ENCODE results near the gene DNAJB9.

Gene DNAJB9

DNA sequence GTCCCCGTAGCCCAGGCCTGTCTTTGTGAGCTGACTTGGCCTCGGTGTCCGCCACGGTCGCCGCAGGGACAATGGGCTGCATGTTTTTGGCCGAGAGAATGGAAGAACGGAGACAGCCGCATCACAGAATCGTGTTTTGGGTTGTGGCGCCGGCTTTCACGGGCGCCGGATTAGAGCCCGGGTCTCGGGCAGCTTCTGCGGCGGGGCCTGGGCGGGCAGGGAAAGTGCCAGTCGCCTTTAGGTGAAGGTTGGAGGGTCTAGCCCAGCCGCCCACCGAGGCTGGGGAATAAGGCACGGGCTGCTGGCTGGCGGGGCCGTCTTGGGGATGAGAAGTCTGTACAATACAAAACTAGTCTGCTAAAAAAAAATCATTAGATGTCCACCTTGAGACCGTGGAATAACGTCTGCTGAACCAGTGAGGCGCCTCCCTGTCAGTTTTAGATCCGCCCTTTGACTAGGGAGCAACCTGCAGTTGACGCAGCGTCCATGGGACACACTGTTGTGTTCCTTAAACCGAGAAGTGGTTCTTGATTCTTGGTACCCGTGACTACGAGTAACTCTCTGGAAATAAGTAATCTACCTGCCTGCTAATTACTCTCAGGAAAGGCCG, 577 bp downstream of the DNAJB9 start:
- peak; percentile 34 for DNase-seq

GRCh38 chr7:108572480-108572879, 2.8 kb downstream of the DNAJB9 start:
- no peak for DNase-seq

GRCh38 chr7:108575156-108575555, 5.5 kb downstream of the DNAJB9 start:
- no peak for DNase-seq

DNA sequence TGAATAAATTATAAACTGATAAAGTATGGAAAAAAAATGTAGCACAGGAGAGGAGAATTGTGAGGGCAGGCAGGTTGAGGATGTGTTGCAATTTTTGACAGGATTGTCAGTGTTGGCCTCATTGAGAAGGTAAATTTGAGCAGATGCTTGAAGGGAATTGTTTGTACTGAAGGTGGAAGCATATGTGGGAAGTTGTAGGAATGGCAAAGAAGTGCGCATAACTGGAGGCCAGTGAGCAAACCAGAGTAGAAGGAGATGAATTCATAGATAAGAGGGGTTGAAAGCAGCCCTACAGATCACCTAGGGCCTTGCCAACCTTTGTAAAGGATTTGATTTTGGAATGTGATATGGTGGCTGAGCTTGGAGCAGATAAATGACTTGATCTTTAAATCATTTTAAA, 6.4 kb downstream of the DNAJB9 start:
- no peak for DNase-seq

DNA sequence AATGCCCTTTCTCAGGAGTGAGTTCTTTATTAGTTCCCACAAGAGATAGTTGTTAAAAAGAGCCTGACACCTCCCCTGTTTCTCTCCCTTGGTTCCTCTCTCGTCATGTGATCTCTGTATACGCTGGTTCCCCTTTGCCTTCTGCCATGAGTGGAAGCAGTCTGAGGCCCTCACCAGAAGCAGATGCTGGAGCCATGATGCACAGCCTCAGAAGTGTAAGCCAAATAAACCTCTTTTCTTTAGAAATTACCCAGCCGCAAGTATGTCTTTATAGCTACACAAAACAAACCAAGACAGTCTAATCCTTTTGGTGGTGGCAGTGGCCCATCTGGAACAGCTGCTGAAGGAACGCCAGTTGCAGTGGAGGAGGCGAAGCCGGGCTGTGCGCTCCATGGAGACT, 9.3 kb downstream of the DNAJB9 start:
- no peak for DNase-seq

GRCh38 chr7:108580298-108580697, 10.6 kb downstream of the DNAJB9 start:
- DNase-seq: no peak

DNA sequence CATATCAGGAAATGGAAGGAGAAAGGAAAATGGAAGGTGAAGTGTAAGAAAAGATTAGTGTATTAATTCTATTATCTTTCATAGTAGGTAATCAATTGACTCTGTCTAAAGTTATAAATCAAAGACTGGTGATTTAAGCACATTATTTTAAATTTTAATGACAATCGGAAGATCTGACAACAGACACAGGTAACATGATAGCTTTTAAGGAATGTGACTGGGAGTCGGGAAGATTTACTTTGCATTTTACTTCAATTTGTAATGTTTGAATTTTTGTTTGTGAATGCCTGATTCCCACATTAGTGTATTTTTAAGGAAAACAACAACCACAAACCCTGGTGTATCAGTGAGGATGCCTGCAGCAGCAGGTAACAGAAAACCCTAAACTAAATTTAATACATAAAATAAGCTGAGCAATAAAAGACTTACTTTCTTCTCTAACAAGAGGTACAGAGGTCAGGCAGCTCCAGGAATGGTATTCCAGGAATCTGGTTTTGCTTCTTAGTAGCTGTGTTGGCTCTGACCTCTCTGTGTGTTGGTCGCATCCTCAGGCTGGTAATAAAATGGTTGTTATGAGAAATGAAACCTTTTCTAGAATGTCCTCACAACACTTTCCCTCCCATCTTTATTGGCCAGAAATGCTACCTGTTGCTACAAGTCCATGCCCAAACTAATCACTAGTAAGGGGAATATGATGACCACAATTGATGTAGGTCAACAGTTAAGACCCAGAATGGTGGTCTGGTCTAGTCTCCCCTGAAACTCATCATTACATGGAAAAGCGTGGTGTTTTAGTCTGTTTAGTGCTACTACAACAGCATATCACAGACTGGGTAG, 12.2 kb downstream of the DNAJB9 start:
- no peak for DNase-seq

- no peak for DNase-seq
These were observed 14.5 kb downstream of the DNAJB9 start for GRCh38 chr7:108584211-108584610.

DNA sequence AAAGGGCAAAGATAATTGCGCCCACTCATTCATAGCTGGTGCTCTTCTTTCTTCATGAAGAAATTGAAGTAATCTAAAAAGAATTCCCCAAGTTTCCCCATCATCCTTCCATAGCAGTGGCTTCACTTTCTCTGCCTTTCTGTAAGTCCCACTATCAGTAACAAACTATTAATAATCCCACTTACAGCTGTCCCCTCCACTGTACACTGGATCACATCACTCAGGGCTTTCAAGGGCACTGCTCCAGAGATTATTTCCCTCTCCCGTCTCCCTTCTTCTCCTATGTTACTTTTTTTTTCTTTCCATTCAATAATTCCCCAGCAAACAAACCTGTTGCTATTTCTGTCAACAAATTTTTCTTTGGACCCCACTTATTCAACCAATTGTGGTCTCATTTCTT, 16.2 kb downstream of the DNAJB9 start:
- no peak for DNase-seq

GRCh38 chr7:108586274-108586710, 16.6 kb downstream of the DNAJB9 start:
- no peak for DNase-seq

DNA sequence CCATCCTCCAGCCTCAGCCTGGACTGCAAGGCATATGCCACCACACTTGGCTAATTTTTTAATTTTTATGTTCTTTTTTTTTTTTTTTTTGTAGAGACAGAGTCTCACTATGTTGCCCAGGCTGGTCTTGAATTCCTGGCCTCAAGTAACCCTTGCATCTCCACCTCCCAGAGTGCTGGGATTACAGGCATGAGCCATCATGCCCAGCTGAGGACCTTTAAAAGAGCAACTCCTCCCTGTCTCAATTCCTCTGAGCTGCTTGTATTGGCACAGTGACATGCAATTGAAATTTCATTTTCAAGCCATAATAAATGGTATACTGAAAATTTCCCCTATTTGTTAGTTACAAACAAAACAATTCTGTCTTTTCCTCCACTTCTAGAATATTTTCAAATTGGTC, 19.5 kb downstream of the DNAJB9 start:
- no peak for DNase-seq

GRCh38 chr7:108589874-108590273, 20.2 kb downstream of the DNAJB9 start:
- no peak for DNase-seq

- DNase-seq: no peak
These were observed 20.9 kb downstream of the DNAJB9 start for GRCh38 chr7:108590606-108591005.

DNA sequence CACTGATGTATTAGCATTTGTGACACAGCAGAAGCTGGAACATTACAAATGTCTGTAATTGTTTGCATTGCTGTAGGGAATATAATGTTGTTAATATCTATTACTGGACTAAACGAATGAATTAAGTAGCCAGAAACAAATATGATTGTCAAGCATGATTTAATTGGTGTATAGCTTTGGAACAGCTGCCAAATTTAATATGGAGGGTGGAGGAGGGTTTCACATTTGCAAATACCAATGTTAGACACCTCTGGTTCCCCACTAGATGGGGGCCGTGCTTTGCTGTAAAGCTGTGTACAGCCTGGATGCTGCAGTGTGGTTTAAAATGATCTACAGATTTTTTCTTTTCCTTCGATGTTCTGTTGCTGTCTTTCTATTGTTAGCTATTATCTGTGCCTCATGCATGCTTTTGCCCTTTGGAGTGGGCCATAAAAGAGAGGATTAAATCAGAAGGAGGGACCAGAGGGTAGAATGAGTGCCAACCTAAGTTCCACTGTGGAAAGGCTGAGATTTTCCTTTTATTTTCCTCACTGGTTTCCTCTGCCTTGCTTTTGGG, 23.1 kb downstream of the DNAJB9 start:
- no peak for DNase-seq

GRCh38 chr7:108596560-108596959, 26.9 kb downstream of the DNAJB9 start:
- DNase-seq: no peak

DNA sequence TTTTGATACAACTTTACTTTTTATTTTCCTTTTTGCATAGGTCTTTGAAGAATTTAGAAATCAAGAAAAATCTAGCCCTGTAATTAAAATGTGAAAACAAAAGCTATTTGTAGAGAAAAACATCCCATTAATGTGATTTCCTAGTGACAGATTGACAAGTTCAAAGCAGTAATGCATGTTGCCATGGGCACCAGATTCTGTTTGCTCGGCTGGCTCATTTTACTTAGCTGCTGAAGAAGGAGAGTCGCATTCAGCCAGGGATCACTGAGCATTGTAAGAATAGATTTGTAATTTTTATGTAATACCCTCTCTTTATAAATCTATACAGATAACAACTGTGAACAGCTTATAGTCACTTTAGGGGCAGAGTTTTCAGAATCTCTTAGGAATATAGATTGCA, 28.5 kb downstream of the DNAJB9 start:
- DNase-seq: no peak

DNA sequence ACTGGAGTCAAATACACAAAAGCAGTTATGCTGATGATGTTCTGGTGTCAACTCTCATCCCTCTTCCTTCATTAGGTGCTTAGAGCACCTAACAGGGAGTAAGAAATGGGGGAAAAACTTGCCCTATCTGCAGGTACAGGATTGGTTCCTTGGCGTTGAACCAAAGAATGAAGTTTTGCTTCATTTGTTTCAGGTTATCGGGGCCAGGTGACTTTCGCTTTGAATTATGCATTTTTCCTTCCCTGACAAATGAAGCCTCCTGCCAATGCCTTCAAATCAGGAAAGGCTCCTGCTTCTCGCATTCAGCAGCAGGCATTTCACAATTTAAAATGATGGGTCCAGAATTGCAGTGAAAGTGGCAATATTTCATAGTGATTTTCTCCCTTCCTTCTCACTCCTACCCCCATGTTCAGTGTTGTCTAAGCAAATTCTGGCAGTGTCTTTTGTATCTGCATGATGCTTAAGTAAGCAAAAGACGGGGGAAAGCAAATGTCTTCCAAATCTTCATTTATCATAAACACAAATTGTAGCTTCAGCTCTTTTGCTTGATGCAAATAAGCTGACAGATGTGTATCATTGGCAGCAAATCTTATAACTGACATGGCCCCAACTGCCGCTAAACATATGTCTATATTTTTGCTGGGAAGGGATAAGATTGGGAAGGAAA, 29.4 kb downstream of the DNAJB9 start:
- no peak for DNase-seq

DNA sequence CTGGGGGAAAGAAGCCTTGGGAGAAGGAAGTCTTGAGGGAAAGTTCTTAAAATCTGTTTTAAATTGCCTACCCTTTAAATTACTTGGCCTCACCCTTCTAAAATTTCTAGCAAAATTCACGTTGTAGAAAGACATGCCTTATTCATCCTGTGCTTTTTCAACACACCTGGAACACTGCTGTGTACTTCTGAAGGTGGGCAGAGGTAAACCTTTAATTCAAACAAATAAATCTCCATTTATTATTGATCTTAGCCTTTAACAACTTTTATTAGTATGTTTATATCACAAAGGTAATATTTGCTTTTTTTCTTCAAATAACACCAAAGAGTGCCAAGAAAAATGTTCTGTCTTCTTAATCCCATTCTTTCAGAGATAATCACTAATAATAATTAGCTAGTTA, 30.7 kb downstream of the DNAJB9 start:
- no peak for DNase-seq

DNA sequence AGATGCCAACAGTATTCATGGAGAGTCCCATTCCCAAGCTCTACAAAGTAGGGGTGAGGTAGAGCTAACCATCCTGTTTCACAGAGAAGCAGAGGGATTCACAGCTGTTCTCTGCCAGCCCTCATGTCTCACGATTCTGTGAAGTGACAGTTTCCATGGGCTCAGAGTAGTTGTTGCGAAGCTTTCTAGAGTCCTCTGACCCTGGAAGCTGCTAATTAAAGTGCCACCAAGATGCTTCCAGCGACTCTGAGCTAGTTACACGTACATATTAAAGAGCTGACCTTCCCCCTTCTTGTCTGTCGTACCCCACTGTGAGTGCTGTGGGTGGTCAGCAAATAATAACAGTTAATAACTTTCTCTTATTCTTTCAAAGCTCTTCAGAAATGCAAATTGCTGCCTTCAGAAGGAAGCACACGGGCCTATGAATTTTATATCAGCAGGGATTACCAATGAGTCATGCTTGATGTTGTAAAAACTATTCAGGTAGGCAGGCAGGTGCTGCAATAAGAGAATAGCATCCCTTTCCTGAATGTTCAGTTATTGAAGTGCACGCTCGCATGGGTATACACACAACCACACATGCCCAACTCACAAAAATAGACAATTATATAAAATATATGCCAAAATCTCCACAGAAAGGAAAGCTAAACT, 34.1 kb downstream of the DNAJB9 start:
- DNase-seq: no peak

GRCh38 chr7:108604307-108605077, 34.8 kb downstream of the DNAJB9 start:
- no peak for DNase-seq

DNA sequence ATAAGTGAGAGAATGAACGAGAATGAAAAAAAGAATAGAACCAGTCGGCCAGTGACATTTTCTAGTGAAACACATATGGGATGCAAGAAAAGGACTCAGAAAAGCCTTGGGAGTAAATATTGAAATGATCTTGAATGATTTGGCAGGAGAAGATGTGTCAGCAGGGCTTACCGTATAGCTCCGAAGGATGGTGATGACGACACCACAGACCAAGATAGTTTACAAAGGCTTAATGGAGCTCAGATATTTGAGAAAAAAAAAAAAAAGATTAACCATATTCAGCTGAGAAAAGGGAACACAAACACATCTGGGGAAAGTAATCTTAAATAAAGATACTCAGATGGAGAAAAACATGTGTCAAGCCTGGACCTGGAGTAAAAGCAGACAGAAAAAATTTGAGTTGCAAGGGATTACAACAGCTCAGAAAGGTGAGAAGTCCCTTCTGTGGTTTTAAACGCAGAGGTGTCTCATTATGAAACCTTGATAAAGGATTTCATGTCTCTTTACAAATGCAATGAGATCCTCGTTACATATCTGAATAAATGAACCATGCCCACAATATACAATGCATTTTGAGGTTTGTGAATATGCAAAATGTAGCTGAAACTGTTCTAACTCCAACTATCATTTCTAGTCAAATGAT, 36.0 kb downstream of the DNAJB9 start:
- no peak for DNase-seq

- no peak for DNase-seq
These were observed 40.0 kb downstream of the DNAJB9 start for GRCh38 chr7:108609643-108610042.
